ENCODE measurements around the gene KLHL11.

DNA sequence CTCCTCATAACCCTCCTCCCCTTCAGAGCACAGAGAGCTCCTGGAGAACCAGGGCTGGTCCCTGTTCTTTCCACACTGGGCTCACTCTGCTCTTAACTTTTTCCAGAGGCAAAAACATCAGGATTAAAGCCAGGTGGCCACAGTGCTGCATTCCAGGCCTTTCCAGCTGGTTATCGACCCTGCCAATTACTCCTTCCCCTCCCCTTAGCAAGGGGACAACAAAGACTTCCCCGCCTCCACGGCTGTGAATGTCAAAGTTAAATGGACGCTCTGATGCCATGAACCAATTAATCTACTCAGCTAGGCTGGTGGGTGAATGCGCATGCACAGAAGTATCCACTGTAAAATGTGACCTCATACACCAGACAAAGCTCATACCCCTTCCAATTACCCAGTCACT, 30.4 kb upstream of the KLHL11 start:
- TF ChIP-seq CTCF (IDR thresholded peaks at IDR 0.05 in 8 of 11, conservative IDR thresholded peaks at IDR 0.05 in 3 of 11) (no peak), POLR2AphosphoS5 (IDR thresholded peaks at IDR 0.05) (no peak), POLR2A (IDR thresholded peaks at IDR 0.05) (no peak)

Data from spleen (tissue), 7 donors.